Left lung (tissue), 10 donors: ENCODE data around the gene LCN10. TPM values are rescaled to one million over a fixed set of nuclear protein-coding genes. Genes with fewer than 3 reads are reported as not detected.
"Not testable (repeated sequence)": the region's sequence is repeated elsewhere in the genome, so short reads cannot be mapped to it uniquely, and the experiment has no call there.

Experiments
- ATAC-seq: fragments of 200-7000 bp; cut with Tn5 transposase; one replicate; pipeline ENCODE4 v1.9.1; 2020; ENCODE audit warnings: moderate library complexity
- DNase-seq, 4 donors: peaks; one replicate each; pipeline ENCODE4 v3.0.0-alpha.2; 2013 to 2020
- H3K27ac ChIP-seq, 2 donors: fragments of 200-600 bp; sonication (generic) in 1 of 2; one replicate each; pipeline versions ENCODE4 v1.5.0 to v1.8.0; 2020 to 2021
- H3K27me3 ChIP-seq, 2 donors: fragments of 200-600 bp; sonication (generic) in 1 of 2; one replicate each; pipeline versions ENCODE4 v1.5.0 to v1.8.0; 2020 to 2021
- H3K36me3 ChIP-seq, 2 donors: fragments of 200-600 bp; sonication (generic) in 1 of 2; one replicate each; pipeline versions ENCODE4 v1.5.0 to v1.8.0; 2020 to 2021
- H3K4me1 ChIP-seq, 2 donors: fragments of 200-600 bp; one replicate each; pipeline ENCODE4 v1.8.0; 2021
- H3K4me3 ChIP-seq, 2 donors: fragments of 200-600 bp; sonication (generic) in 1 of 2; one replicate each; pipeline versions ENCODE4 v1.5.0 to v1.8.0; 2020 to 2021; ENCODE audit warnings: mild to moderate bottlenecking in 1 of 2
- H3K9me3 ChIP-seq, 2 donors: fragments of 200-600 bp; sonication (generic) in 1 of 2; one replicate each; pipeline versions ENCODE4 v1.5.0 to v1.8.0; 2020 to 2021
- intact Hi-C, 2 donors: fragments of 100-400 bp; cut with DNase I; formaldehyde crosslinking; loops; one replicate each; pipeline versions ENCODE4 v1.11.2 to v1.14.2; 2022
- polyA plus RNA-seq, 6 donors: library from polyadenylated mRNA; unstranded; fragments of 120-200 nt; gene quantifications; one replicate each; pipeline ENCODE4 v1.2.1, GENCODE V29; 2013; ENCODE audit not compliant: insufficient read length in 6 of 6
- total RNA-seq, 2 donors: library from RNA; stranded (reverse); fragmentation: NEBNext Ultra II Directional; extraction: Animal tissue kit (Norgen Biotek cat#: 25700); gene quantifications; one replicate each; pipeline ENCODE4 v1.2.1, GENCODE V29; 2021
- TF ChIP-seq, protein P1 (sequence below), 2 donors: fragments of 200-600 bp; sonication (generic) in 1 of 2; IDR thresholded peaks; one replicate each; pipeline versions ENCODE4 v1.5.0 to v1.8.0; 2021; ENCODE audit warnings: antibody characterized with exemption in 2 of 2
- donor health status: DM: no; HTN: yes; CAD: no.
- donor health status: DM: no; HTN: no; CAD: no.

LCN10 gene
- total and polyA plus RNA-seq, 8 donors, result 0.11 to 10.0 (median 0.28) TPM; not detected in 2

DNA sequence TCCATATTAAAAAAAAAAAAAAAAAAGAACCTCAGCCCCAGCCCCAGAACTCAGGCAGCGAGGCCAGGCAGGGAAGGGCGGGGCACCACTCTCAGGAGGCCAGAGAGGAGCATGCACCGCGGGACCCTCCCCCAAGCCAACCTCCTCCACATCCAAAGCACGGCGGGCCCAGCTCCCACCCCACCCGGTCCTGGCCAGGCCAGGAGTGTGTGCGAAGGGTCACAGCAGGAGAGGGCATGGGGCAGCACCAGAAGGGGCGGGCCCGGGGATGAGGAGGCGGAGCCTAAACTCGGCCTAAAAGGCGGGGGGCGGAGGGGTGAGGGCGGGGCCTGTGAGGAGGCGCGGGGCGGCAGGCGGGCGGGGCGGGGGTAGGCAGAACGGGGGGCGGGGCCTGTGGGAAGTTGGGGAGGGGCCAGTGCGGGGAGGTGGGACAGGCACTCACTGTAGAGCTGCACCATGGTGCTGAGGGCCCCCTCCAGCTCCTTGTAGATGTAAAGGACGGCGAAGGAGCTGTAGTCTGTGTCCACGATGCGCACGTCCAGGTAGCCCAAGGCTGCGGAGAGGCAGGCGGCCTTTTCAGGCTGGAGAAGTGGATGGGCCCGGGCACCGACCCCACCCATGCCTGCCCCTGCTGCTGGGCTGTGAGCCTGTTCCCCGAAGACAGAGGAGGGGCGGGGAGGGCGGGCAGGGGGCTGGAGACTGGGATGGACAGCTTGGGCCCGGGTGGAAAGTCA, 20.3 kb upstream of the LCN10 start:
- TF ChIP-seq, protein P1, sequence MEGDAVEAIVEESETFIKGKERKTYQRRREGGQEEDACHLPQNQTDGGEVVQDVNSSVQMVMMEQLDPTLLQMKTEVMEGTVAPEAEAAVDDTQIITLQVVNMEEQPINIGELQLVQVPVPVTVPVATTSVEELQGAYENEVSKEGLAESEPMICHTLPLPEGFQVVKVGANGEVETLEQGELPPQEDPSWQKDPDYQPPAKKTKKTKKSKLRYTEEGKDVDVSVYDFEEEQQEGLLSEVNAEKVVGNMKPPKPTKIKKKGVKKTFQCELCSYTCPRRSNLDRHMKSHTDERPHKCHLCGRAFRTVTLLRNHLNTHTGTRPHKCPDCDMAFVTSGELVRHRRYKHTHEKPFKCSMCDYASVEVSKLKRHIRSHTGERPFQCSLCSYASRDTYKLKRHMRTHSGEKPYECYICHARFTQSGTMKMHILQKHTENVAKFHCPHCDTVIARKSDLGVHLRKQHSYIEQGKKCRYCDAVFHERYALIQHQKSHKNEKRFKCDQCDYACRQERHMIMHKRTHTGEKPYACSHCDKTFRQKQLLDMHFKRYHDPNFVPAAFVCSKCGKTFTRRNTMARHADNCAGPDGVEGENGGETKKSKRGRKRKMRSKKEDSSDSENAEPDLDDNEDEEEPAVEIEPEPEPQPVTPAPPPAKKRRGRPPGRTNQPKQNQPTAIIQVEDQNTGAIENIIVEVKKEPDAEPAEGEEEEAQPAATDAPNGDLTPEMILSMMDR (IDR thresholded peaks at IDR 0.05), result no peak
- peak; percentile 54 for ATAC-seq
- no peaks in the 10 kb centered on the region for H3K4me1 ChIP-seq
- no peak overlapping the region for H3K27ac ChIP-seq
- H3K4me3 ChIP-seq, result no peak overlapping the region
- no peaks in the 10 kb centered on the region for H3K9me3 ChIP-seq
- H3K36me3 ChIP-seq, result no peaks in the 10 kb centered on the region
- peaks cover 0 to 56% of the 10 kb centered on the region in 2 donors for H3K27me3 ChIP-seq
- intact Hi-C loops, result no loop called here
- DNase-seq, result peak in 1 of 4 donors; percentile 84

DNA sequence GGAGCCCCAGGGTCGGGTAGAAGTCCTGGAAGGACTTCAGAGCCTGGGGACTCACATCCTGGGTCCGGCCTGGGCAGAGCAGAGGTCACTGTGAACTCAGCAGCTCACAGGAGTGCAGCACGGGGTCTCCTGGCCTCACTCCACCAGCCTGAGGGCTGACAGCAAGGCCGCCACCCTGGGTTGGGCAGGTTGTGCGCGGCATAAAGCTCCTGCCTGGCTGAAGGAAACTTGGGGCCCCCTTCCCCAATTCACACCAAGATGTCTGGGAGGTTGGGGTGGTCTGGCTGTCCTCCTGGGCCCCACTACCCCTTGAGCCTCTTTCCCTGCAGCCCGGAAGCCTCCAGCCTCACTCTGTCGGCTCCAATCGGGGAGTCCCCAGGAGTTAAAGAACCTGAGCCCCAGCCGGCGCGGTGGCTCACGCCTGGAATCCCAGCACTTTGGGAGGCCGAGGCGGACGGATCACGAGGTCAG, 19.5 kb upstream of the LCN10 start:
- no peaks in the 10 kb centered on the region for H3K36me3 ChIP-seq
- ATAC-seq (no peak), DNase-seq (peak in 1 of 4 donors; percentile 33)
- H3K9me3 ChIP-seq, result no peaks in the 10 kb centered on the region
- intact Hi-C loops, result no loop called here
- peaks cover 0 to 48% of the 10 kb centered on the region in 2 donors for H3K27me3 ChIP-seq
- no peaks in the 10 kb centered on the region for H3K4me1 ChIP-seq
- TF ChIP-seq, protein P1 (IDR thresholded peaks at IDR 0.05), result no peak
- H3K4me3 ChIP-seq, result no peak overlapping the region
- H3K27ac ChIP-seq, result no peak overlapping the region

DNA sequence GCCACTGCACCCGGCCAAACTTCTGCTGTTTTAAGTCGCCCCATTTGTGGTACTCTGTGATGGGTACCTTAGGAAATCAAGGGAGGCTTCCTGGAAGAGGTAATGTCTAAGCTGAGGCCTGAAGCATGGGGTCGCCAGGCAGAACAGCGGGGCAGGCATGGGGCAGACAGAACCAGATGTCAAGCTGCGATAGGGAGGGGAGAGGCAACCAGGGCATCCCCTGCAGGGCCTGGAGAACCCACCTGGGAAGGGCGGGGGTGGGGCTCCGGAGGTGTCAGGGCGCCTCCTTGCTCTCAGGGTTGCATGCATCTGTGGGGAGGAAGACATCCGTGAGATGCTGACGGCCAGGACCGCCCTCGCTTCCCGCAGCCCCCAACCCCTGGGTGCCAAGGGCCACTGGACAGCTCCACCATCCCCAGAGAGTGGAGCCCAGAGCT, 18.8 kb upstream of the LCN10 start:
- DNase-seq, result peak in 1 of 4 donors; percentile 58
- TF ChIP-seq, protein P1 (IDR thresholded peaks at IDR 0.05), result no peak
- Histone ChIP-seq H3K36me3 (no peaks in the 10 kb centered on the region), H3K9me3 (peaks cover 0 to 1% of the 10 kb centered on the region in 2 donors), H3K27me3 (peaks cover 0 to 42% of the 10 kb centered on the region in 2 donors), H3K27ac (no peak overlapping the region), H3K4me3 (no peak overlapping the region), H3K4me1 (no peaks in the 10 kb centered on the region)
- no peak for ATAC-seq
- intact Hi-C loops, result no loop called here

DNA sequence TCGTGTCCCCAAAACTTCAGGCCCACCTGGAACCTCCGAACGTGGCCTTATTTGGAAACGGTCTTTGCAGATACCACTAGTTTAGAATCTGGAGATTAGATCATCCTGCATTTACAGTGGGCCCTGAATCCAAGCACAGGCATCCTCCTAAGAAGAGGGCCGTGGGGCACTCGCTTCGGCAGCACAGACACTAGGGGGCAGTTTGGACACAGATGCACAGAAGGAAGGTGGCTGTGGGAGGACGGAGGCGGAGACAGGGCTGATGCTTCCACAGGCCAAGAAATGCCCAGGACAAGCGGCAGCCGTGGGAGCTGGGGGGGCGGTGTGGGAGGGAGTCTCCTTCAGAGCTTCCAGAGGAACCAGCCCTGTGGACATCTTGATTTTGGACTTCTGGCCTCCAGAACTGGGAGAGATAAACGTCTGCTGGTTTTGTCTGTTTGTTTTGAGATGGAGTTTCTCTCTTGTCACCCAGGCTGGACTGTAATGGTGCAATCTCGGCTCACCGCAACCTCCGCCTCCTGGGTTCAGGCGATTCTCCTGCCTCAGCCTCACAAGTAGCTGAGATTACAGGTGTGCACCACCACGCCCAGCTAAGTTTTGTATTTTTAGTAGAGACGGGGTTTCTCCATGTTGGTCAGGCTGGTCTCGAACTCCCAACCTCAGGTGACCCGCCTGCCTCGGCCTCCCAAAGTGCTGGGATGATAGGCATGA, 18.2 kb upstream of the LCN10 start:
- ATAC-seq, result peak; percentile 62
- intact Hi-C loops, H3K4me3 ChIP-seq, H3K27ac ChIP-seq, H3K4me1 ChIP-seq, H3K9me3 ChIP-seq, H3K36me3 ChIP-seq: not testable (repeated sequence)
- DNase-seq, result peak in 1 of 4 donors; percentile 79
- peaks cover 0 to 42% of the 10 kb centered on the region in 2 donors for H3K27me3 ChIP-seq
- TF ChIP-seq, protein P1 (IDR thresholded peaks at IDR 0.05), result peak in 1 of 2 donors; percentile 27

DNA sequence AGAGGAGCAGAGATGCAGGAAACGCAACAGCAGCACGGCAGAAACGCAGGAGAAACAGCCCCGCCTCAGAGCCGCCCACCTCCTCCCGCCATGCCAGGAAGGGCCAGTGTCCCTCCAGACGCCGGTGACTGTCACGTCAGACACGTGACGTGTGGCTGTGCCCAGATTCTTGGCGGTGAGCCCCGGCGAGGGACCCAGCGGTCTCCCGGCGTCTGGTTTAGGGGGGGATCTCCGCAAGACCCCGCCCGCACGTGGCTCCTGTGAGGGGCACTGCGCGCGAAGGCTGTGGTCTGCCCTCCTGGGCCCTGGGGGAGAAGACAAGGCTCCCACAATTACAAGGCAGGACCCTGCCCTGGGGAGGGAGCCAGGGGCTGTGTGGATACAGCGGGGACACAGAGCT, 17.7 kb upstream of the LCN10 start:
- Histone ChIP-seq H3K4me1 (no peaks in the 10 kb centered on the region), H3K36me3 (no peaks in the 10 kb centered on the region)

More for the DNA sequence above, 17.7 kb upstream of the LCN10 start:
- intact Hi-C loops, result no loop called here
- ATAC-seq (no peak), DNase-seq (peak in 1 of 4 donors; percentile 72)
- TF ChIP-seq, protein P1 (IDR thresholded peaks at IDR 0.05), result no peak
- Histone ChIP-seq H3K4me3 (no peak overlapping the region), H3K27ac (no peak overlapping the region), H3K27me3 (peaks cover 0 to 42% of the 10 kb centered on the region in 2 donors), H3K9me3 (peaks cover 0 to 1% of the 10 kb centered on the region in 2 donors)
